Hindlimb muscle (tissue), 1 donor: ENCODE data around the gene COL6A1. TPM values are rescaled to one million over a fixed set of nuclear protein-coding genes. Genes with fewer than 3 reads are reported as not detected.
A peak's percentile ranks its signal among the peaks of the same experiment; 100 is the strongest.

ENCODE experiments used
- DNase-seq: peaks from one replicate; pipeline ENCODE4 v3.0.0-alpha.2; 2013
- polyA plus RNA-seq: library from polyadenylated mRNA; unstranded; fragments of 120-200 nt; gene quantifications from one replicate; pipeline ENCODE4 v1.2.1, GENCODE V29; 2013; ENCODE audit not compliant: insufficient read length

The COL6A1 gene
- polyA plus RNA-seq, 1 donor, result 430 TPM

DNA sequence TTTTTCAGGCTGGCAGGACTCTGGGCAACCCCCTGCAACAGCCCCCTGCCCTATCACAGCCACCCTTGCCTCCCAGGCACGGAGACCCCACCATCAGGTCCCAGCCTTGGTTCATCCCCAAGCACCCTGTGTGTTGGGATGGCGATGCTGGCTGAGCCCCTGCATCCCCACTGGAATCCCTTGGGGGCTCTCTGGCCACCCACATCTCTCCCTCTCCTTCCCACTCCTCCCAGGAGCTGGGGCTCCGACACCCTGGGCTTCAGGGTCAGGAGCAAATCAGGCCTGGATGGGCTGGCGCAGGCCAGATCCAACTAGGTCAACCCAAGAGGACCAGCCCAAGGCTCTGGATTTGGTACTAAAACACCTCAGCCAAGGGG, 25.9 kb downstream of the COL6A1 start:
- DNase-seq, result no peak

DNA sequence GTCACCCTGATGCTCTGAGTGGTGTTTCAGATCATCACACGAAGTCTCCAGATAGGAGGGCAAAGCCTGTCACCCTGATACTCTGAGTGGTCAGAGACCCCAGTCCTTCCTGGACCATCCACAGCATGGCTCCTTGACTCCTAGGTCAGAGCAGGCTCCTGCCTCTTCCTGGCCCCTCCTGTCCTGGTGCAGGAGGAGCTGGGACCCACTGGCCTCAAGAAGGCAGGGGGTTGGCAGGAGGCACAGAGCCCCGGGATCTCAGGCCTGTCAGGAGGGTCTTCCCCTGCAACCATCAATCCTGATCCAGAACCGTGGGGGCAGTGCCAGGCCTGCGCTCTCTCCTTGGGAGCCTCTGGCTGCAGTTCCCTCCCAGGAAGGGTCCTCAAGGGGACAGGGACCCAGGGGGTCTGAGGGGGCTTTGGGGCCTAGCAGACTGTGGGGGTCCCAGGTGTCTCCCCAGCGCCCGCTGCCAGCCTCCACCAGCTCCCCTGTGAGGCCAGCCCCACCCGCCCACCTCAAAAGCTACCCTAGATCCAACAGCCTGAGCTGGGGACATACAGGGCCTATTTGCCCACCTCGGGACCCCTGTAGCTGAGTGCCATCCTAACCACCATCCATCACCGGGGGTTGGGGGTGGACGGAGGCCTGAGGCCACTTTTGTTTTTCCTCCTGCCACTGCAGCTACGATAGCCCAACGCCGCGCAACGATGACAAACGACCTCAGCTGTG, 27.5 kb downstream of the COL6A1 start:
- DNase-seq, result no peak

DNA sequence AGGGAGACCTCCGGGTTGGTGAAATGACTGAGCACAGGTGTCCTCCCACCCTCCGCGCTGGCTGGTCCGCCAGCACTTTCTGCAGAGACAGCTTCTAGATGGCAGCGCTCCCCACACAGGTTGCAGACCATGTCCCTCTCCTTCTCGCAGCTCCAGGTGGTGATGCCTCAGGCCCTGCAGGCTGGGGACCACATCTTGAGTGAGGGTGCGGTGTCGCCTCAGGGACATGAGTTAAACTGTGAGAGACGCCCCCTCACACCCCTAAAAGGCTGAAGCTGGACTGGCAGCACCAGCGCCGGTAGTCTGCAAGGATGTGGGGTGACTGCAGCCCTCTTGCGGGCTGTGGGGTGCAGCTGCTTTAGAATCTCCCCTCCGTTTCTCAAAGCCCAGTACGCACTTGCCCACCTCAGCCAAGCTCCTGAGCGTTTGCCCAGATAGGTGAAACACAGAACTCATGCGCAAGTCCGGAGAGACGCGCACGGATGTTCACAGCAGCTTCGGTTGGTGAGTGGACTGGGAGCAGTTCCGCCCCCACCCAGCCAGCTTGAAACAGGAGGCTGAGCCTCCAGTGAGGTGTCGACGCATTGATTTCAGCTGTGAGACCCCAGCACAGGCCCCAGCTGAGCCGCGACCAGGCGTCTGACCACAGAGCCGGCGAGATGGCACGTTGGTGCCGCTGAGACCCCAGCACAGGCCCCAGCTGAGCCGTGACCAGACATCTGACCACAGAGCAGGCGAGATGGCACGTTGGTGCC, 28.6 kb downstream of the COL6A1 start:
- no peak for DNase-seq

DNA sequence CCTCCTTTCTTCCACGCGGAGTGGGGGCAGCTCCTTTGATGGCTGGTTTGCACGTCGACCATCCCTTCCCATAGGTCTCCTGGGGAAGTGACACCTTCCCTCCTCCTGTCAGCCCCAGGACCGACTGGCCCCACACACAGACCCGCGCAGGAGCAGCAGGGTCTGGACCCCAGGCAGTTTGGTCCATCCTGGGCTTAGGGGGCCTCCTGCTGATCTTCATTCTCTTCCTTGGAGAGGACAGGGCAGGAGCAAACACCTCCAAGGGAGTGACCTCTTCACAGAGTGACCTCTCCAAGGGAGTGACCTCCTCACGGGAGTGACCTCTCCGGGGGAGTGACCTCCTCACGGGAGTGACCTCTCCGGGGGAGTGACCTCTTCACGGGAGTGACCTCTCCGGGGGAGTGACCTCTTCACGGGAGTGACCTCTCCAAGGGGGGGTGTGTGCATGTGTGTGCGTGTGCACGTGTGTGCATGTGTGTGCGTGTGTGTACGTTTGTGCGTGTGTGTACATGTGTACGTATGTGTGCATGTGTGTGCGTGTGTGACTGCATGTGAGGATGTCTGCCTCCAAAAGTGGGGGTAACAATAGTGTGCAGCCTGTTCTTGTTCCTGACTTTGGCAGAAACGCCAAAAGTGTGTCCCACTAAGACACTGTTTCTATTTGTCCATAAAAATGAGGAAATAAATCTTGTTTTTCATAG, 29.8 kb downstream of the COL6A1 start:
- no peak for DNase-seq

DNA sequence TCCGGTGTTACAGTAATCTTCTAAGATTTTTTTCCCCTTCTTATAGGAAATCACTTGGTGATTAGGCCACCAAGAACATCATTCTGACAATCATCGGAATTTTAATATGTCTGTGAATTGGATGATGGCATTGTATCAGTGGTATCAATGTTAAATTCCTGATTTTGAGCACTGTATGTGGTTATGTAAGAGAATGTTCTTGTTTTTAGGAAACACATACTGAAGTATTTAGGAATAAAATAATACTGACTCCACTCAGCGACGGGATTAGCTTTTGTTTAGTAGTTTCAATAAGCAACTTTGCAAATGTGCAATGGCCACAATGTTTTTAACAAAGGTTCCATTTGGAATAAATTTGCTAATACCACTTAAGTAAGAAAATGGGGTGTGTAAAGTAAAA, 30.6 kb downstream of the COL6A1 start:
- no peak for DNase-seq

DNA sequence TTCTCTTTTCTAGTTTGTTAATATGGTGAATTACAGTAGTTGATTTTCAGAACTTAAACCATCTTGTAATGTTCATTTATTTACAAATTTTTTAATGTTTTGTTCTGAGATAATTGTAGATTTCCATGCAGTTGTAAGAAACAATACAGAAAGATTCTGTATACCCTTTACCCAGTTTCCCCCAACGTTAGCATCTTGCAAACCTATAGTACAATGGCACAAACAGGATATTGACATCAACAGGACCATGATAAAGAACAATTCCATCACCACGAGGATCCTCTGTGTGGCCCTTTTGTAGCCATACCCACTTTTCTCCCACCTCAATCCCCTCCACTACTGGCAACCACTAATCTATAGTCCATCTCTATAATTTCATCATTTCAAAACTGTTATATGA, 33.3 kb downstream of the COL6A1 start:
- DNase-seq, result no peak

DNA sequence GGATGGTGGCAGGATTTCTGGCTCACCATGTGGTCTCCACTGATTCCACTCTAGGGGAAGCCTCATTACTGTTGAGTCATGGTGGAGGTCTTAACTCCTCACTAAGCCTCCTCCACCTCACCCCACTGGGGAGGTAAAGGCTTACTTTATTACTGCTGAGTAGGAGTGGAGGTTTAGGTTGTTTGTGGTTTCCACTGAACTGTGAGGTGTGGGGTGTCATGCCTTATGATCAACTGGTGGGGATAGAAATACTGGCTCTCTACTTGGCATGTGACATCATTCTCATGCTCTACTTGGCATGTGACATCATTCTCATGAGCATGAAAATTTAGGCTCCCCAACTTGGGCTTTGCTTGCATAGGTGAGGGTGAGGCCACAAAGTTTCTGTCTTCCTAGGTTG, 35.6 kb downstream of the COL6A1 start:
- no peak for DNase-seq

DNA sequence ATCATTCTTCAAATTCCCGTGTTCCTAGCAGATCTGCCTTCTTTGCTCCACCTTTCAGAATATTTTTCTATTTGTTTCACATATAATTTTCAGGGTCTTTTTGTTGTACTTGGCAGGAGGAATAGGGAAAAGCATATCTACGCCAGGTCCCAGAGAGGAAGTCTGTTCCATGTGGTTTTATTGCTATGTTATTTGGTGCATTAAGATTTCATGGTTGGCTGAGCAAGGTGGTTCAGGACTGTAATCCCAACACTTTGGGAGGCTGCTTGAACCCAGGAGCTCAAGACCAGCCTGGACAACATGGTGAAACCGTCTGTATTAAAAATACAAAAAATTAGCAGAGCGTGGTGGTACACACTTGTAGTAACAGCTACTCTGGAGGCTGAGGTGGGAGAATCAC, 36.1 kb downstream of the COL6A1 start:
- no peak for DNase-seq

DNA sequence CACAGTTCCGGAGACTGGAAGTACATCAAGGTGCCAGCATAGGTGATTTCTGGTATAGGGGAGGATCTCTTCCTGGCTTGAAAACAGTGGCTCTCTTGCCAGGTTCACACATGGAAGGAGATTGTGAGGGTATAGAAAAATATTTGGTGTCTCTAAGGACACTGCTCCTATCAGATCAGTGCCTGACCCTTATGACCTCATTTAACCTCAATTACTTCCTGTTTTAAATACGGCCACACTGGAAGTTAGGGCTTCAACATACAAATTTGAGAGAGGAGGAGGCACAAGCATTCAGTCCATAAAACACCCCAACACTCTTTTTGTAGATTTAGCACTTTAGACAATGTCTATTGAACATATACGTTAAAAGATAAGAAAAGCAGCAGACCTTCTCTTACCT, 37.0 kb downstream of the COL6A1 start:
- no peak for DNase-seq

DNA sequence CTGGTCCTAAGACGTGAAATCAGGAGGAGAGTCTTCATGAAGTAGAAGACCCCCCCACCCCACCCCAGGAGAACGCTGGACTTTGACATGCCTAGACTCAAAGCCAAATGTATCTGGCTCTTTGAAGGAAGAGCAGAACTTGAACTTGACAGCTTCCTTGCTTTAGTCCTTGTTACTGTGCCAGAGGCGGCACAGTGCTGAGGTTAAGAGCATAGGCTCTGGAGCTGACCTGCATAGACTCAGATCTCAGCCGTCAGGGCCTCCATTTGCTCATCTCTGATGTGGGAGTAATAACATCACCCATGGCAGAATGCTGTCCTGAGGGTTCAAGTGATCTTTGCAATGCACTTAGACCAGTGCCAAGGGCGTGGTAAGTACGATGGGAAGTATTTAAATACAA, 39.0 kb downstream of the COL6A1 start:
- no peak for DNase-seq

DNA sequence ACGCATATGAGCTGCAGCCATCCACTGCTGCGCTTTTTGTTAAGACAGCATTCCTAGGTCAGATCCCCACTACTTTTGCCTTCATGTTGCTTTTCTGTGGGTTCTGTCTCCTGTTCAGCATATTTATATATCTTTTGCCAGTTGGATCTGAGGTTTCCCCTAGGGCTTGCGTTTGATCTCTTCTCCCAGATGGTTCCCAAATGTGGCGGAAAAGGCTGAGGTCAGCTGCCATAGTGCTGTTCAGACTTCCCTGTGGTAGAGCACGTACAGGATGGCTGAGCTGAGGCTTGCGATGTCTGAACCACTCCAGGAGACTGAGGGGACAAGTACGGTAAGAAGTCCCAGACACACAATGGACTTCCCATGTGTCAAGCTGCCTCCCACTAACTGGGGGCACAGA, 39.8 kb downstream of the COL6A1 start:
- DNase-seq, result no peak

DNA sequence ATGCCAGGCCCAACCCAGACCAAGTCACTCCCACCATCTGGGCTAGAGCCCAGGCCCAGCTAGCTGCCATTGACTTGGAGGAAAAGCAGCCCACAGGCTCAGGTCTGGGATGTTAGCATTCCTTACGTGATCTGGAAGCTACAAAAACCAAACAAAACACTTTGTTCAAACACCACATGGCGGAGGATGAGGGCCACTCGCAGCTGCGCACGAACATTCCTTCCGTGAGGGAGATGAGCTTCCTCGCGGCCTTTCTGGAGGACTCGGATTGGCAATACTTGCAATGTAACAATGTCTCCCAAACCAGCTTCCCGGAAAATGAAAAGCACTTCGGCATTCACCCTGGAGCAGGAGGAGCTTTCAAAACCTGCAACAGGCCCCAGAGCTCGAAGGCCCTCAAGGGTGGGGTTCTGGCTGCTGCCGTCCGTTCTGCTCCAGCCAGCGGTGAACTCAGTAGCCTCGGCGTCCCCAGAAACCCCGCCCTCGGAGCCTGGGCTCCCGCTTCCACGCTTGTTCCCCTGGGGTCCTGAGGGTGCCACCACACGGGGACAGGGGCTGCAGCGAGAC, 40.5 kb downstream of the COL6A1 start:
- DNase-seq, result peak; percentile 60

DNA sequence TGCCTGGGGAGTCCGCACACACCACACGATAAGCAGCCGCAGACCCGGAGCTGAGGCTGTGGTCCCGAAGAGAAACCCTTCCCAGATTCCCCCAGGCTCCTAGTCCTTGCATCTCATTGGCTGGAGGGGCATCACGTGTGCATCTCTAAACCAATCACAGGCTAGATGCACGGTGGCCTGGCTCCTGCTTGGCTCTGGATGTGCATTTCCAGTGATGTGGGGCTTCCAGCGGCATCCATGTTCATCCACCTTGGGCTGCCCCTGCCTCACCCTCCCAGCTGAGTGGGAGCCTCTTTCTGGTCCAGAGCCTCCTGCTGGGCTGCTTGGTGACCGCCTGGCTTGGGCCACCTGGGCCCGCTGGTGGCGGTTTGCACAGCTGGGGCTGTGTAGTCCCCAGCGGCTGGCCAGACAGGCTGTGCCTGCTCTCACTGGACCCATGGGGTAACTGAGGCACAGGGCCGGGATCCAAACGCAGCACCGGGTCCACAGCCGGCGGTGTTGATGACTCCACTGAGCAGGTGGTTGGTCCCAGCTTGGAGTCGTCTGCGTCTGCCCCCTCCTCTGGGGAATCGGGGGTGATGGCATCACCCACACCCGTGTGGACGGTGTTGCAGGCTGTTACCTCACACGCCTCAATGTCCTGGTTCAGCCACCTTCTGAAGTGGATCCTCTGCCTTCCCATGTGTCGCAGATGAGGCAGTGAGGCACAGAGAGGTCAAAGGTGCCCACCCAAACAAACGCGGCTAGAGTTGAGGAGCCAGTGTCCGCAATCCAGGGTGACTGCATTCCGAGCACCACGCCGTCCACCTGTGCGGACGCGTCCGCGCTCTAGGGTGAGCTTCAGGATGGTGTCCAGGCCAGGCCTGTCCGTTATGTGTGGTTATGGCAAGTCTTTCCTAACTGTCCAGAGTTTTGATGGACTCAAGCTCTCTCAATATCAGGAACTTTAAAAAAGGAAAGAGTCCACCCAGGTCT, 41.3 kb downstream of the COL6A1 start:
- DNase-seq, result no peak

DNA sequence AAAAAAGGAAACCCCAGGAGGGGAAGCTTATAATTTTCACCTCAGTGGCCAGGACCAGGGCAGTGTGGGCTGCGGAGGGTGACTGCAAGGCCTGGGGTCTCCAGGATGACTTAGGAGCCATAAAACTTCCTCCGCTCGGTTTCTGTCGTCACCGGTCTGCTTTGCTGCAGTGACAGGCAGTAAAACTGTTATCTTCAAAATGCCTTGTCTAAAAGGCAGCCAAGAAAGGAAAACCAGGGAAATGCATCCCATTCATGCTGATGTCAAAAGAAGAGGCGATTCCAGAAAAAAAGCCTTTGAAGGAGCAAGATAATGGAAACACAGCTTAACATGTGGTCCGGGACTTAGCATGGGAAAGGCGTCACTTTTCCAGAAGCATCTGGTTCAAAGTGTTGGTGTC, 42.0 kb downstream of the COL6A1 start:
- DNase-seq, result no peak

DNA sequence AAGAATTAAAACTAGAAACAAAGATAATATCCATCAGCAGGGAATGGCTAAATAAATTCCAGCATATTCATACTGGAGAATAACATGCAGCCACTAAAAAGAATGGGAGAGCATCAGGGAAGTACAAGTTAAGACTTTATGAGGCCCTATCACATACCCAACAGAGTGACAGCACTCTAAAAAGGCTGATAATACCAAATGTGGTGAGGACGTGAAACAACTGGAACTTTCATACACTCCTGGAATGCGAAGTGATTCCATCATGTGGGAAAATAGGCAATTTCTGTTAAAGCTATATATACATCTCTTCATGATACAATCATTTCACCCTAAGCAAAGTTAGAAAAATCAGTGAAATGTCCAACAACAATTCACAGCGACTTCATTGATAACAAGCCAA, 42.6 kb downstream of the COL6A1 start:
- no peak for DNase-seq

DNA sequence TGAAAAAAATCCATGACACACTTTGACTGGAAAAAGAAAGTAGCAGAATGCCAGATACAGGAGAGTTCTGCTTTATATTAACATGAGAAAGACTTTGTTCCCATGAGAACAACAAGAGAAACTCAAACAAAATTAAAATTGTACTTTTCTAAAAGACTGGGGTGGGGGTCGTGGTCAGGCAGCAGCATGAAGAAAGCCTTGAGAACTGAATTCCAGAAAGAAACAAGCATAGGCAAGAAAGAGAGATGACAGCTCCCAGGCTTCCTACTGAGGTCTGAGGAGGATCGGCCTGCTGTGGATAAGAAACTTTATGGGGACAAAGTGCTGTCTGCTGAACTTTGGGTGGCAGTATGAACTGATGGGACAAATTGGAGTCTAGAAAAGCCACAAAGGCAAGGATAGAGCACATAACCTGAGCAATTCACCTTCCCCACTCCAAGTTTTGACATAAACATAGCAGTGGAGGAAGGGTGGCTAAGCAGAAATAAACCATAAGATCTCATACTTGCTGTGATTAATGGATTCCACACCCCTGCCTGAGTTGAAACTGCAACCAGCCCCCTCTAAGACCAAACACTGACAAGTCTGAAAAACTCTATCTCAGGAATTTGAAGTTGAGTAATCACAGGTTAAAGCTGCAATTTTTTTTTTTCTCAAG, 43.7 kb downstream of the COL6A1 start:
- DNase-seq, result no peak

DNA sequence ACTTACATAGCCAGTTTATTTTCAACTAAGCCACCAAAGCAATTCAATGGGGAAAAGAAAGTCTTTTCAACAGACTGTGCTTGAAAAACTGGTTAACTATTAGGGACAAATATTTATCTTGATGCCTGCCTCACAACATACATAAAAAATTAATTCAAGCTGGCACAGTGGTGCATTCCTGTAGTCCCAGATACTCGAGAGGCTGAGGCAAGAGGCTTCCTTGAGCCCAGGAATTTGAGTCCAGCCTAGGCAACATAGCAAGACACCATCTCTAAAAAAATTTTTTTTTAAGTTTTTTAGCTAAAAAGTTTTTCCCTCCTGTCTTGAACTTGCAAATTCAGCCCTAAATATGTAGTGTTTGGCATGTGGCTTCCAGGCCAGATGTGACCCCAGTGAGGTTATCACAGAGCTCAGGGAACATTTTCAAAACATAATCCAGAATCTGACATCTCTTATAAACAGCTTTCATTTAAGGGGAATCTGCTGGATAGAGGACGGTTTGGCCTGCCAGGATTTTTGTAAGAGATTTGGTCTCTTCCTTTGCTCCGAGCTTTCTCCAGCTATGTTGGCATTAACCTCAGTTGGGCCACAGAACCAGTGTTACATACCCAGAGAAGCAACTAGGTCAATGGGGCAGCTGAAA, 46.4 kb downstream of the COL6A1 start:
- DNase-seq, result no peak

DNA sequence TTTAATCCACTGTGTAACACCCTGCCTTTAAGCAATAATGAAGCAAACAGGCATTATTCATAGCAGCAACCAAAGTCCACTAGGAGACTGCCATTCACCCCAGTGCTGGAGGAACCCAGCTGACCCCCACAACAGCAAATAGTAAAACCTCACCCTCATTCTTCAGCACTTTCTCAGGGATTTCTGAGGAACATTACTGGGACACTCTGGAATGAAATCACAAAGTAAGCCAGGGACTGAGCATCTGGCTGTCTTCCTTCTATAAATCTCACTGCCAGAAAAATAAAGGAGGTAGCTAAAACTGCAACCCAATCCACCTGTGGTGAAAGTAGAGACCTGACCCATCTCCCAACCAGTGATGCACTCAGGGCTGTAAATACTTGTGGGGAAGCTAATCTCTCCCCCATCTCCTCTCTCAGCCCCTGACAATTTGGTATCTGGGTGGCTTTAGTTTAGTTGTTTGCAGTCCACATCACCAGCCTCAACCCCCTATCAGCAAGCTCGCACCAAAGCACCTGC, 47.1 kb downstream of the COL6A1 start:
- DNase-seq, result no peak

DNA sequence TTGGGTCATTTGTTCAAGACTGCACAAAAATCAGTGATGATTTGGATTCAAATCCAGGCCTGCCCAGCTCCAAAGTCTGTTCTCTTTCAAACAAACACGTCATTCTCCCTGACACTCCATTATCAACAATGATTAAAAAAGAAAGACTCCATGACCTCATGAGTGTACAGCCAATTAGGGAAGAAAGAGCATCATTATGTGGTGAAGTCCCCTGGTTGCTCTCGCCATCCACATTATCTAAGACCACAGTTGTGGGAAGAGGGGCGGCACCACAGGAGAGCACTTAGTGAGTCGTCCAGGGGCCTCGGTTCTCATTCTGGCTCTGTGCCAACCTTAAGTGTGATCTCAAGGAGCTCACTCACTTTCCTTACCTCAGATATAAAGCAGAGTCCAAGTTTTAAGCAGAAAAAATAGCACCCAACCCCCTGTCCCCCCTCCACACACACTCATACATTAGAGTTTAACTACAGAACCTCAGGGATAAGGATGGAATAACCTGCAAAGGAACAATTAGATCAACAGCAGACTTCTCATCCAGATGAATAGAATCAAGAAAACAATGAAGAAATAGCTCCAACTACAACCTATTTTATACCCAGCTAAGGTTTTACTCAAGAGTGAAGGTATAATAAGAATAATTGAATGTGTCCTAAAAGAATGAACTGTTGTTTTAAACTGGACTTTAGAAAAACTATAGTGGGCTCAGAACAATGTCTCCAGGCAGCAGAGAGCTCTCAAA, 47.8 kb downstream of the COL6A1 start:
- no peak for DNase-seq

DNA sequence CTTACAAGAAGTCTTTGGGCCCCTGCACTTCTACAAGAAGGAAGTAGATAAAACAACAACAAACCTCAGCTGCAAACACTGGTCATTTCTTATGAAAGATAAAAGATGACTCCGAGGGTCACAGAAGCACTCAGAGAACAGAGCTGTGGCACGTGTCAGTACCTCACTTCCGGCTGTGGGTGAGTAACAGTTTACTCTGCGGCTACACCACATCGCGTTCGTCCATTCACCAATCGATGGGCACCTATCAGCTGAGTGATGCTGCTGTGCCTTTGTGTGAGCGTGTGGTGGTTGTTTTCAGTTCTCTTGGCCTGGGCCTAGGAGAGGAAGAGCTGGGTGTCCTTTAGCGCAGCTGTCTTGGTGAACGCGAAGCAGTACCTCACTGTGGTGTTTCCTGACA, 49.9 kb downstream of the COL6A1 start:
- DNase-seq, result no peak
